ENCODE measurements around the gene NEUROD2. TPM values are rescaled to one million over a fixed set of nuclear protein-coding genes. Genes with fewer than 3 reads are reported as not detected.

Gene NEUROD2
- total and polyA plus RNA-seq, 2 of the 13 experiments (the other 11 are each of a cell fraction or from before 2014, with no cell fraction given): not detected

DNA sequence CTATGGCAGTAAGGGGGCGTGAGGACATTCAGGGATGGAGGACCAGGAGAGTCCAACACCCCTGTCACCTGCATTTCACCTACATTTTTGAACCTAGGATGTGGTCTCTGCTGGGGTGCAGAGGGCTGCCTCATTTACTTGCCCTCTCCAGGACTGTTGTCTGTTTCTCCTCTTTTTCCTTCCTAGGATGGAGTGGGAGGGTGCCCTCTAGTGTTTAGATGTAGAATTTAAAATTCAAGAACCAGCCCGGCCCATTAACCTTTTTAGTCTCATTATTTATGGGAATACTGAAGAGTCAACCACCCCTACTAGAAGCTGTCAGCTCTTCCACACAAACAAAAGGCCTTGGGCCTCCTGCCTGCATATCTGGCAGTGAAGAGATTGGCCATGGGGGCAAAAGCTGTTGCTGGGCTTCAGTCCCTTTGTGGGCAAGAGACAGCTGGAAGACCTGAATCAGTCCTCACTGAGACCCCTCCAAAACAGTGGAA lies 26.7 kb upstream of the NEUROD2 start (continued):
- peak; percentile 45 for TF ChIP-seq SMC3 (IDR thresholded peaks at IDR 0.05; ENCODE audit: low read length)
- peak; percentile 70; the same call in 1 of the 2 replicates for TF ChIP-seq ZNF501 (CRISPR knock-in tag; IDR thresholded peaks at IDR 0.05)
- TF ChIP-seq ATF7 (IDR thresholded peaks at IDR 0.05): no peak
- no peak for TF ChIP-seq ATF7 (CRISPR knock-in tag; IDR thresholded peaks at IDR 0.05)
- TF ChIP-seq TBX2 (CRISPR knock-in tag; IDR thresholded peaks at IDR 0.05; ENCODE audit: borderline replicate concordance): 0 out of 2 replicates have a peak, but pooled peaks have one; percentile 26
- TF ChIP-seq POLR2G (IDR thresholded peaks at IDR 0.05; ENCODE audit: low read depth, low read length): no peak
- TF ChIP-seq, protein P1, sequence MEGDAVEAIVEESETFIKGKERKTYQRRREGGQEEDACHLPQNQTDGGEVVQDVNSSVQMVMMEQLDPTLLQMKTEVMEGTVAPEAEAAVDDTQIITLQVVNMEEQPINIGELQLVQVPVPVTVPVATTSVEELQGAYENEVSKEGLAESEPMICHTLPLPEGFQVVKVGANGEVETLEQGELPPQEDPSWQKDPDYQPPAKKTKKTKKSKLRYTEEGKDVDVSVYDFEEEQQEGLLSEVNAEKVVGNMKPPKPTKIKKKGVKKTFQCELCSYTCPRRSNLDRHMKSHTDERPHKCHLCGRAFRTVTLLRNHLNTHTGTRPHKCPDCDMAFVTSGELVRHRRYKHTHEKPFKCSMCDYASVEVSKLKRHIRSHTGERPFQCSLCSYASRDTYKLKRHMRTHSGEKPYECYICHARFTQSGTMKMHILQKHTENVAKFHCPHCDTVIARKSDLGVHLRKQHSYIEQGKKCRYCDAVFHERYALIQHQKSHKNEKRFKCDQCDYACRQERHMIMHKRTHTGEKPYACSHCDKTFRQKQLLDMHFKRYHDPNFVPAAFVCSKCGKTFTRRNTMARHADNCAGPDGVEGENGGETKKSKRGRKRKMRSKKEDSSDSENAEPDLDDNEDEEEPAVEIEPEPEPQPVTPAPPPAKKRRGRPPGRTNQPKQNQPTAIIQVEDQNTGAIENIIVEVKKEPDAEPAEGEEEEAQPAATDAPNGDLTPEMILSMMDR (CRISPR knock-in tag; IDR thresholded peaks at IDR 0.05): peak; percentile 76
- TF ChIP-seq NRL (CRISPR knock-in tag; IDR thresholded peaks at IDR 0.05; ENCODE audit: borderline replicate concordance): no peak
- no peak for TF ChIP-seq AHR (CRISPR knock-in tag; IDR thresholded peaks at IDR 0.05)
- 0 out of 2 replicates have a peak, but pooled peaks have one; percentile 52 for TF ChIP-seq ZNF138 (CRISPR knock-in tag; IDR thresholded peaks at IDR 0.05; ENCODE audit: low read depth)
- TF ChIP-seq, protein P2, sequence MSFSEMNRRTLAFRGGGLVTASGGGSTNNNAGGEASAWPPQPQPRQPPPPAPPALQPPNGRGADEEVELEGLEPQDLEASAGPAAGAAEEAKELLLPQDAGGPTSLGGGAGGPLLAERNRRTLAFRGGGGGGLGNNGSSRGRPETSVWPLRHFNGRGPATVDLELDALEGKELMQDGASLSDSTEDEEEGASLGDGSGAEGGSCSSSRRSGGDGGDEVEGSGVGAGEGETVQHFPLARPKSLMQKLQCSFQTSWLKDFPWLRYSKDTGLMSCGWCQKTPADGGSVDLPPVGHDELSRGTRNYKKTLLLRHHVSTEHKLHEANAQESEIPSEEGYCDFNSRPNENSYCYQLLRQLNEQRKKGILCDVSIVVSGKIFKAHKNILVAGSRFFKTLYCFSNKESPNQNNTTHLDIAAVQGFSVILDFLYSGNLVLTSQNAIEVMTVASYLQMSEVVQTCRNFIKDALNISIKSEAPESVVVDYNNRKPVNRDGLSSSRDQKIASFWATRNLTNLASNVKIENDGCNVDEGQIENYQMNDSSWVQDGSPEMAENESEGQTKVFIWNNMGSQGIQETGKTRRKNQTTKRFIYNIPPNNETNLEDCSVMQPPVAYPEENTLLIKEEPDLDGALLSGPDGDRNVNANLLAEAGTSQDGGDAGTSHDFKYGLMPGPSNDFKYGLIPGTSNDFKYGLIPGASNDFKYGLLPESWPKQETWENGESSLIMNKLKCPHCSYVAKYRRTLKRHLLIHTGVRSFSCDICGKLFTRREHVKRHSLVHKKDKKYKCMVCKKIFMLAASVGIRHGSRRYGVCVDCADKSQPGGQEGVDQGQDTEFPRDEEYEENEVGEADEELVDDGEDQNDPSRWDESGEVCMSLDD (CRISPR knock-in tag; IDR thresholded peaks at IDR 0.05; ENCODE audit: borderline replicate concordance): no peak

All from HepG2 (cell line).